Camera-type eye (tissue), 1 donor: Measurements from ENCODE around the gene SELENOM. TPM values are rescaled to one million over a fixed set of nuclear protein-coding genes. Genes with fewer than 3 reads are reported as not detected.

Experiments
- total RNA-seq: library from RNA; depleted of rRNA; stranded (reverse); fragments of >200 nt; gene quantifications from one replicate; pipeline ENCODE4 v1.2.3, GENCODE V29; 2014

The SELENOM gene, protein sequence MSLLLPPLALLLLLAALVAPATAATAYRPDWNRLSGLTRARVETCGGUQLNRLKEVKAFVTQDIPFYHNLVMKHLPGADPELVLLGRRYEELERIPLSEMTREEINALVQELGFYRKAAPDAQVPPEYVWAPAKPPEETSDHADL
- total RNA-seq: 63.3 TPM

DNA sequence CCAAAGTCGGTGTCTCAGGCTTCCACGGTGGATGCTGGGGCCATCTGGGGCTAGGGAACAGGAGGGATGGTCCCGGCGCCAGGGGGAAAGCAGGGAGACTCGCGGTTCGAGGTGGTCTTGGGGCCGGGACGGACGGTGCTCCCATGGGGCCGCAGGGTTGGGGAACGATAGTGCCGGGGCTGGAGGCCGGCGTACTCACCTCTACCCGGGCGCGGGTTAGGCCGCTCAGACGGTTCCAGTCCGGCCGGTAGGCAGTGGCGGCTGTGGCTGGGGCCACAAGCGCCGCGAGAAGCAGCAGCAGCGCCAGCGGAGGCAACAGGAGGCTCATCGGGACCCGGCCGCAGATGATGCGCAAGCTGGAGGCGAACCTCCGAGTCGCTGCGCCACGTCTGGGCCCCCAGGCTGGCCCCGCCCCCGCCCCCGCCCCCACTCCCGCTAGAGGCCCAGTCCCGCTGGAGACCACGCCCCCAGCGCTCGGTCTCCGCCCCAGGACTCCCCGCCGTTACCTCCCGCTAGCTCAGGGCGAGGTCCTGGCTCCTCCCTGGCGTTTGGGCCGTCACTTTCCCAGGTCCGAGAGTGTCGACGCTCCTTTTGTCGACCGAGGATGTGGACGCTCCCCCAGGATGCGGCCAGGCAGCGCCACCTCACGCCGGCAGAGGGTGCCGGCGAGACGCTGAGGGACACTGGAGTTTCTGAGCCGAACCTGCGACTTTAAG lies at the start of gene SELENOM:
Gene SELENOM, minus strand, starts transcription at position 391 of the 716 bp plus-strand sequence. Its CDS starts 63 bp downstream, at position 328.

DNA sequence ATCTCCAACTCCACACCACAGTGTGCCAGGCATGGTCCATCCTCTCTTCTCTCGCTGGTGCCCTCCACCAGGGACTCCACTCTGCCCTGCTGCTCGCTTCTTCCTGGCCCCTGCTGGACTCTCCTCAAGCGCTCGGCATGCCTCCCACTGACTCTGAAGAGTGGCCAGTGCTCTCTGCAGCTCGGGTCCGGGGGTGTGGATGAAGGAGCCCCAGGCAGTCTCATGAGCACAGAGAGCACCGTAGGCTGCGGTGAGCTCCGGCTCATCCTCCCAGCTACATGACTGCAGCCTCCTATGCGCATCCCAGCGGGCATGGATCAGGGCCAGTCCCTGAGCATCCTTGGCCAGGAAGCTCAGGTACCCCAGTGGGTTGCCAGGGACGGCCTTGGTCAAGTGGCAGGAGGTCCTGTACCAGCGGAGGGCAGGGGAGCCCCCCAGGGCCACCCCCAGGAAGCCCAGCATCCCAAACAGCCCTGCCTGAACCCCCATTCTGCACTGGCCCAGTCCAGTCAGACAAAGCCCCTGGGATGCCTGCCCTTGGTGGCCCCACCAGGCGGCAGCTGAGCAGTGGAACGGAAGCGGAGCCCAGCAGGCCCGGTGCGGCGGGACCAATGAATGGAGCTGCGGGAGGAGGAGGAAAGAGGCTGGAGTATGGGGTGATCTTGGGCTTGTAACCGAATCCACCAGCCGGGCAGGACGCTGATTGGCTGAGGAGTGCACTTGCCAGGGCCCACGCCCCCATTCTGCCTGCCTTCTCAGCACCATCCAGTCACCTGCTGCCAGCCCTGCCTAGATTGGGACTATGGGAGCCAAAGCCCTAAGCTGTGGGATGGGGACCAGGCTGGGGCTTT lies 32.7 kb upstream of the SELENOM start, which contains the start of gene PLA2G3:
Gene PLA2G3, minus strand, starts transcription at position 643 of the 851 bp plus-strand sequence. Its CDS starts 154 bp downstream, at position 489.

DNA sequence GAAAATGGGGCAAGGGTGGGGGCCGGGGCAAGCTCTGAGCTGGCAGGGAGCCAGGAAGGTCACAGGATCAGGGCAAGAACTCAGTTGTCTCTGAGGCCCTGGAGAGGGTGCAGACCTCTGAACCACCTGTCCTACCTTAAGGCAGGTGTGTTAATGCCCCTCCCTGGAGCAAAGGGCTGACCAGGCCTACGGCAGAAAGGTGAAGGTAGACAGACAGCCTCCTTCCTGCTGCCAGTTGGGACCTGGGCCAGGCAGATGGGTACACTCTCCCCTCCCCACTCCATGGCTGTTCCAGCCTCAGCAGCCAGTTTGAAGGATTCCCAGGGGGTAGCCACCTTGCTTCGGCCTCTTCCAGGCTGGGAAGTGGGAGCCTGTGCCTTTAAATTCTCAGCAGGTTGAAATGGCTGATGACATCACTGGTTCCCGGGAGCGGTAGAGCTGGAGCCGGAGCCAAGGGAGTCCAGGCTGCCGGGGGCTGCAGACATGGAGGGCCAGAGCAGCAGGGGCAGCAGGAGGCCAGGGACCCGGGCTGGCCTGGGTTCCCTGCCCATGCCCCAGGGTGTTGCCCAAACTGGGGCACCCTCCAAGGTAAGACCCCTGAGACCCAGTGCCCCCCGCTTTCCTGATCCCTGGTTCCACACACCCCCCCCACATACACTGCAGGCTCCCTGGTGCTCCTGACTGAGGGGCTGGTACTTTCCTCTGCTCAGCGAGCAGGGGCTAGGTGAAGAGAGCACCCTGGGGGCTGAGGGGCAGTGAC lies 15.3 kb upstream of the SELENOM start, which contains the start of gene INPP5J:
Gene INPP5J, plus strand, starts transcription at position 435 of the 760 bp plus-strand sequence. Its CDS starts 49 bp downstream, at position 484.

DNA sequence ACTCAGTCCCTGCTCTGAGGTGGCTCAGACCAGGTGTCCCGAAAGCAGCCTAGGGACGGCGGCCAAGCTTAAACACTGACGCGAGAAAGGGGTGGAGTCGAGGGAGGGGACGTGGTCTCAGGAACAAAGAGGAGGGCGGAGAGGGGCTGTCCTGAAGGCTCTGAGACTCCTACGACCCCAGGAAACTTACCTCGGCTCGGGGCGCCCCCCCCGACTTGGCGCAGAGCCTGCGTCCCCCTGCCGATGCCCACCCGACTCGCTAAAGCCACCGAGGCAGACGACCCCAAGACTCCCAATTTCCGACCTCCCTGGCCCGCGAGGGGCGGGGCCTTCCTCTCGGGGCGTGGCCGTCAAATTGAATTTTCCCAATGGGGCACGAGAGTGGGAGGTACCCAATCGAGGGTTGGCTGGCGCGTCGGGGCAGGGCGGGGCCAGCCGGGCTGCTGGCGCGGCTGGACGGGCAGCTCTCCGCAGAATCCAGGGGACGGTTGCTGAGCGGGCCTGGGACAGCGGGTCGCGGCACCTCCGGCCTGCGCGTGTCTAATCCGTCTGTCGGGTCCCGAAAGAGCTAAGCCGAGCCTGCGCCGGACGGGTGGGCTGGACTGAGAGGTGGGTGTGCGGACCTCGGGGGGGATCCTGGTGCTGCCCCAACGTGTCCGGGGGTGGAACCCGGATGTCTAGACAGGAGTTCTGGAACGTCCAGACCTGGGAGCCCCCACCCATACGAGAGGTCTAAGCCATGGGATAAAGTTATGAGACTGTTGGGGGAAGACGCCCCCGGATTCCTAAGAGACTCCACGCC lies 26.3 kb downstream of the SELENOM start, which contains the start of gene SMTN:
Gene SMTN, plus strand, starts transcription at position 471 of the 802 bp plus-strand sequence. CDS start 1,941 bp downstream, outside the sequence.

Other genes starting within 250 kb of the SELENOM start
- gene MORC2, start 138.8 kb downstream of the SELENOM start, total RNA-seq: 28.5 TPM
- gene TUG1, start 138.3 kb downstream of the SELENOM start, total RNA-seq: 141 TPM
- gene SMTN, start 26.2 kb downstream of the SELENOM start, total RNA-seq: 97.1 TPM
- 2.7 TPM for gene INPP5J, start 15.4 kb upstream of the SELENOM start, total RNA-seq
- gene PLA2G3, start 32.9 kb upstream of the SELENOM start, total RNA-seq: not detected
- 33.5 TPM for gene RNF185, start 52.6 kb upstream of the SELENOM start, total RNA-seq
- 49.1 TPM for gene LIMK2, start 104.7 kb upstream of the SELENOM start, total RNA-seq
- gene PIK3IP1, start 184.9 kb upstream of the SELENOM start, total RNA-seq: 23.3 TPM
- gene PATZ1, start 238.8 kb upstream of the SELENOM start, total RNA-seq: 43.4 TPM